ENCODE measurements around the gene ARSI.

ARSI gene

DNA sequence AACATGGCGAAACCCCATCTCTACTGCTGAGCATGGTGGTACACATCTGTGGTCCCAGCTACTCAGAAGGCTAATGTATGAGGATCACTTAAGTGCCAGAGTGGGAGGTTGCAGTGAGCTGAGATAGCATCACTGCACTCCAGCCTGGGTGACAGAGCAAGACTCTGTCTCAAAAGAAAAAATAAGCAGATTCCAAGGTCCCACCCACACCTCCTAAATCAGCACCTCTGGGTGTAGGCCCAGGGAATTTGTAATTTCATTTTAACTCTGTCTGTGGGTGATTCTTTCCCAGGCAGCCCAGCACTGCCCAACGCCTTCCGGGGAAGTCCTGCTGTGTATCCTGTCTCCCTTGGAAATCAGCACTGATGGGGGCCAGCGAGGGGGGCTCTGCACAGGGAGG, 25.7 kb downstream of the ARSI start:
- in situ Hi-C loops (cut with MboI; ENCODE audit: low pct_unique_long_range_greater_than_20kb, low sequenced_read_pairs, unreplicated experiment) = no loop called here
- DNase-seq (ENCODE audit: low spot score) = no peak
- TF ChIP-seq, protein P1, sequence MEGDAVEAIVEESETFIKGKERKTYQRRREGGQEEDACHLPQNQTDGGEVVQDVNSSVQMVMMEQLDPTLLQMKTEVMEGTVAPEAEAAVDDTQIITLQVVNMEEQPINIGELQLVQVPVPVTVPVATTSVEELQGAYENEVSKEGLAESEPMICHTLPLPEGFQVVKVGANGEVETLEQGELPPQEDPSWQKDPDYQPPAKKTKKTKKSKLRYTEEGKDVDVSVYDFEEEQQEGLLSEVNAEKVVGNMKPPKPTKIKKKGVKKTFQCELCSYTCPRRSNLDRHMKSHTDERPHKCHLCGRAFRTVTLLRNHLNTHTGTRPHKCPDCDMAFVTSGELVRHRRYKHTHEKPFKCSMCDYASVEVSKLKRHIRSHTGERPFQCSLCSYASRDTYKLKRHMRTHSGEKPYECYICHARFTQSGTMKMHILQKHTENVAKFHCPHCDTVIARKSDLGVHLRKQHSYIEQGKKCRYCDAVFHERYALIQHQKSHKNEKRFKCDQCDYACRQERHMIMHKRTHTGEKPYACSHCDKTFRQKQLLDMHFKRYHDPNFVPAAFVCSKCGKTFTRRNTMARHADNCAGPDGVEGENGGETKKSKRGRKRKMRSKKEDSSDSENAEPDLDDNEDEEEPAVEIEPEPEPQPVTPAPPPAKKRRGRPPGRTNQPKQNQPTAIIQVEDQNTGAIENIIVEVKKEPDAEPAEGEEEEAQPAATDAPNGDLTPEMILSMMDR (IDR thresholded peaks at IDR 0.05; ENCODE audit: extremely low read depth, insufficient read depth, missing control alignments) = no peak

DNA sequence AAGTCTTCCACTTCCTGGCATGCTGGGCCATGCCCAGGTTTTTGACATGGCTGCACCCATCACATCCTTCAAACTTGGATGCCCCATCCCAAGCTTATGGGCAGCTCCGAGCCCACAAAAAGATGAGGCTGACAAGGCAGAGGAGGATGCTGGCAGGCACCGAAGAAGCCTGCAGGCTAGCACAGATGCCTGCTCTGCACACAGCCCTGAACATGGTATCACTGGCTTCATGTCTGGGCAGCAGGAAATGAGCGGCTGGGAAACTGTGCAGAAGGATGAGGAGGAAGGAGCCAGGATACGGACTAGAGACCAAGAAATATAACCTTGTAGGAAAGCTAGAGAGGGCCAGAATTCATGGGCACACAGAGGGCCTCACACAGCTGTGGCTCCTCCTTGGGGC, 27.9 kb downstream of the ARSI start:
- no peak for DNase-seq (ENCODE audit: low spot score)
- TF ChIP-seq, protein P1 (IDR thresholded peaks at IDR 0.05; ENCODE audit: extremely low read depth, insufficient read depth, missing control alignments) = no peak
- in situ Hi-C loops (cut with MboI; ENCODE audit: low pct_unique_long_range_greater_than_20kb, low sequenced_read_pairs, unreplicated experiment) = no loop called here

DNA sequence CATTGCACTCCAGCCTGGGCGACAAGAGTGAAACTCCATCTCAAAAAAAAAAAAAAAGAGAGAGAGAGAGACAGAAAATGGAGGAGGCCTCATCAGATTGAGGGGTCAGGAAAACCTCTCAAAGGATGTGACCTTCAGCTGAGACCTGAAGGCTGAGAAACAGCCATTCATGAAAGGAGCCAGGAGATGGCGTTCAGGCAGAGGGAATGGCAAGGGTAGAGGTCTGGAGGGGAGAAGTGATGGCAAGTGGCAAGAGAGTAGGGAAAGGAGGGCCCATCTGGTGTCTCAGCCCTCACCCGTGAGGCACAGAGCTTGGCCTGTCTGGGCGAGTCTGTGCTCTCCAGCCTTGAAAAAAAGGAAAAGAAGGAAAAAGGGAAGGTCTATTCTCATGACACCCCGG, 30.2 kb downstream of the ARSI start:
- TF ChIP-seq, protein P1 (IDR thresholded peaks at IDR 0.05; ENCODE audit: extremely low read depth, insufficient read depth, missing control alignments) = peak; percentile 31
- peak; percentile 52 for DNase-seq (ENCODE audit: low spot score)
- in situ Hi-C loops (cut with MboI; ENCODE audit: low pct_unique_long_range_greater_than_20kb, low sequenced_read_pairs, unreplicated experiment) = no loop called here

DNA sequence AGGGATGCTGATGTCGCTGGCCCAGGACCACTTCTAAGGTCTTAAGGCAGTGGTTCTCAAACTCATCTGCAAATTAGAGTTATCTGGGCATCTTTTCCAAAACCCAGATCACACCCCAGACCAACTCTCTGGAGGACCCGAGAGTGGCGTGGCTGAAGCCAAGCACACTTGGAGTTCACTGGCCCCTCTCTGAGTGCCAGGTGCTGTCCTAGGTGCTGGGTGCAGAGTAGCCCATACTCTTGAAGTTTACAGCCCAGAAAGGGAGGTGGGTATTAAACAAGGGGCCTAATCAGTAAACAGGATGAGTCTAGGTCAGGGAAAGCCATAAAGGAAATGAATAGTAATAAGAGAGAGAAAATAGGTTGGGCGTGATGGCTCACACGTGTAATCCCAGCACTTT, 30.8 kb downstream of the ARSI start:
- in situ Hi-C loops (cut with MboI; ENCODE audit: low pct_unique_long_range_greater_than_20kb, low sequenced_read_pairs, unreplicated experiment) = no loop called here
- no peak for DNase-seq (ENCODE audit: low spot score)
- TF ChIP-seq, protein P1 (IDR thresholded peaks at IDR 0.05; ENCODE audit: extremely low read depth, insufficient read depth, missing control alignments) = no peak

DNA sequence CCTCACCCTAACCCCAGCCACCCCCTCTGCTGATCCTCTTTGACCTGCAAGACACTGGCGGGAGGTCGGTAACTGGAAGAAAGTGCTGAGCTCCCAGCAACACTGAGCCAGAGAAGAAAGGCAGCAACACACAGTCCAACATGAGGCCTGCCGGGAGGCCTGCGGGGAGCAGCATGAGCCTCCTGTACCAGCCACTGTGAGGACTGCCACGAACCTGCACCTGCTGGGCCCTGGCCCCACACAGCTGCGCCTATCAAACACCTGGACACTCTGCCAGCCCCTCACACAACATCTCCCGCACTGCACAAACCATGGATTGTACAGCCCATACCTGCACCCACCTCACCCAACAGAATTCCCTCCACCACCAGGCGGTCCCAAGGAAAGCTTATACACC, 31.4 kb downstream of the ARSI start:
- no peak for DNase-seq (ENCODE audit: low spot score)
- TF ChIP-seq, protein P1 (IDR thresholded peaks at IDR 0.05; ENCODE audit: extremely low read depth, insufficient read depth, missing control alignments) = no peak
- in situ Hi-C loops (cut with MboI; ENCODE audit: low pct_unique_long_range_greater_than_20kb, low sequenced_read_pairs, unreplicated experiment) = no loop called here

DNA sequence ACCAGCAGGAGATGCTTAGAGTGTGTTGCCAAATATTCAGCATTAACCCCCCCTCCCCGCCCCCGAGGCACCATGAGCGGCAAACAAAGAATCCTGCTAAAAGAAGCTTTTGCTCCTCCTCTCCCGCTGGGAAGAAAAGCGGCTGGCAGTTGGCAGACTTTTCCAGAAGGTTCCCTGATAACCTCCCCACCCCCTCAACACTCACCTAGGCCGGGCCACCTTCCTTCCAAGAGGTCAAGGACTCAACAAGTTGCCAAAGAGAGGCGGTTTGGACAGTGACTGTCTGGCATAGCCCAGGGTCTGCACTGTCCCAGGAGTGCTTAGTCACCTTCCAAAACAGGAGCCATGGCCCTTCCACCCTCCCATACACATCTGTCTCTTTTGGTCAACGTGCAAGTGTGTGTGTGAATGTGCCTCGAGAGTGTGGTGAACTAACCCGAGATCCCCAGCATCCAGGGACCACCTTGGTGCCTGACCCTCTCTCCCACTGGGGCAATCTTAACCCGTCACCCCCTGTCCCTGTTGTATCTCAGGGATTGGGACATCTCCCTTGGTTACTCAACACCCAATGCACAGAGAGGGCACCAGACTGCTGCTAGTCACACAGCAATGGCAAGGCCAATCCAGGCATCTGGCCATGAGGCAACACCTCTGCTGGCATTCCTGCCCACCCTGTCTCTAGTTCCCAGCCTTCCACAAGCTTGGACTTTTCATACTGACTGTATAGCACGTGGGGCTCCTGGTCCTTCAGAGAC, 32.0 kb downstream of the ARSI start:
- DNase-seq (ENCODE audit: low spot score) = no peak
- in situ Hi-C loops (cut with MboI; ENCODE audit: low pct_unique_long_range_greater_than_20kb, low sequenced_read_pairs, unreplicated experiment) = no loop called here
- TF ChIP-seq, protein P1 (IDR thresholded peaks at IDR 0.05; ENCODE audit: extremely low read depth, insufficient read depth, missing control alignments) = no peak

Data from GM13977 (cell line).